ENCODE data around the gene BCL2L14.

DNA sequence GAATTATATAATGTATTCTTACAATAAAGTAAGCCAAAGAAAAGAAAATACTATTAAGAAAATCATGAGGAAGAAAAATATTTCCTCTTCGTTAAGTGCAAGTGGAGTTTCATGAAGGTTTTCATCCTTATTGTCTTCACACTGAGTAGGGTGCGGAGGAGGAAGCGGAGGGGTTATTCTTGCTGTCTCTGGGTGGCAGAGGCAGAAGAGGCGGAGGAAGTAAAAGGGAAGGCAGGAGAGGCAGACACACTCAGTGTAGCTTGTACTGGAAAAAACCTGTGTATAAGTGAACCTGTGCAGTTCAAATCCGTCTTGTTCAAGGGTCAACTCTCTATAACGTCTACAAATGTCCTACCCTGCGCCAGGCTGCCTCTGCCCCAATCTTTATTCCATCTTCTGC, 22.0 kb upstream of the BCL2L14 start:
- TF ChIP-seq, protein P1, sequence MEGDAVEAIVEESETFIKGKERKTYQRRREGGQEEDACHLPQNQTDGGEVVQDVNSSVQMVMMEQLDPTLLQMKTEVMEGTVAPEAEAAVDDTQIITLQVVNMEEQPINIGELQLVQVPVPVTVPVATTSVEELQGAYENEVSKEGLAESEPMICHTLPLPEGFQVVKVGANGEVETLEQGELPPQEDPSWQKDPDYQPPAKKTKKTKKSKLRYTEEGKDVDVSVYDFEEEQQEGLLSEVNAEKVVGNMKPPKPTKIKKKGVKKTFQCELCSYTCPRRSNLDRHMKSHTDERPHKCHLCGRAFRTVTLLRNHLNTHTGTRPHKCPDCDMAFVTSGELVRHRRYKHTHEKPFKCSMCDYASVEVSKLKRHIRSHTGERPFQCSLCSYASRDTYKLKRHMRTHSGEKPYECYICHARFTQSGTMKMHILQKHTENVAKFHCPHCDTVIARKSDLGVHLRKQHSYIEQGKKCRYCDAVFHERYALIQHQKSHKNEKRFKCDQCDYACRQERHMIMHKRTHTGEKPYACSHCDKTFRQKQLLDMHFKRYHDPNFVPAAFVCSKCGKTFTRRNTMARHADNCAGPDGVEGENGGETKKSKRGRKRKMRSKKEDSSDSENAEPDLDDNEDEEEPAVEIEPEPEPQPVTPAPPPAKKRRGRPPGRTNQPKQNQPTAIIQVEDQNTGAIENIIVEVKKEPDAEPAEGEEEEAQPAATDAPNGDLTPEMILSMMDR (IDR thresholded peaks at IDR 0.05): no peak
- no peak for TF ChIP-seq POLR2A (IDR thresholded peaks at IDR 0.05)

Data from body of pancreas (tissue), 4 donors.